Caco-2 (cell line): ENCODE measurements around the gene GOLGA7B. TPM values are rescaled to one million over a fixed set of nuclear protein-coding genes. Genes with fewer than 3 reads are reported as not detected.

Experiments used
- BruUV-seq: library from RNA; stranded (reverse); fragments of 400-500 nt; replicated peaks from 2 replicates; lab custom pipeline; 2021; lab: Mats Ljungman, UMichigan
- CTCF ChIA-PET: fragments of 300-600 bp; sonication (Branson Sonifier 250); formaldehyde crosslinking; loops from one replicate; lab custom pipeline; 2022; ENCODE audit warnings: antibody characterized with exemption; lab: Charles Lee
- POLR2A ChIA-PET: fragments of 300-600 bp; sonication (Branson Sonifier 250); formaldehyde crosslinking; loops from one replicate; lab custom pipeline; 2022; ENCODE audit warnings: antibody characterized with exemption; lab: Charles Lee
- DNase-seq, 2 experiments: peaks; one replicate each; pipeline versions ENCODE4 v3.0.0 to v3.0.0-alpha.2; 2020 to 2022
- H3K27me3 ChIP-seq: replicated peaks from 2 replicates; pipeline ENCODE4 v1.6.0; 2011; ENCODE audit warnings: low read length; ENCODE audit not compliant: control insufficient read depth, insufficient read depth
- H3K36me3 ChIP-seq: 2 replicates; pipeline ENCODE4 v1.5.1; 2011; ENCODE audit warnings: low read length; ENCODE audit not compliant: control insufficient read depth, insufficient read depth
- H3K4me1 ChIP-seq: fragments of 250-450 bp; sonication (Bioruptor Pico); 2 replicates; pipeline ENCODE4 v1.5.1; 2020; ENCODE audit warnings: mild to moderate bottlenecking
- H3K4me3 ChIP-seq: 2 replicates; pipeline ENCODE4 v1.5.1; 2011; ENCODE audit warnings: low read depth, mild to moderate bottlenecking, control low read depth, low read length
- H3K9me3 ChIP-seq: fragments of 250-450 bp; sonication (Bioruptor Pico); 2 replicates; pipeline ENCODE4 v1.5.1; 2020; ENCODE audit warnings: mild to moderate bottlenecking, moderate library complexity
- H3K27ac Mint-ChIP-seq: one replicate; pipeline ENCODE4 v1.8.0; 2022; ENCODE audit warnings: mixed read lengths; ENCODE audit not compliant: unreplicated experiment
- H3K27me3 Mint-ChIP-seq: one replicate; pipeline ENCODE4 v1.8.0; 2022; ENCODE audit warnings: mixed read lengths; ENCODE audit not compliant: insufficient read depth, unreplicated experiment
- H3K36me3 Mint-ChIP-seq: one replicate; pipeline ENCODE4 v1.8.0; 2022; ENCODE audit warnings: mild to moderate bottlenecking, mixed read lengths; ENCODE audit not compliant: insufficient read depth, unreplicated experiment
- H3K4me1 Mint-ChIP-seq: one replicate; pipeline ENCODE4 v1.8.0; 2022; ENCODE audit warnings: low read depth, mixed read lengths; ENCODE audit not compliant: unreplicated experiment
- H3K4me3 Mint-ChIP-seq: one replicate; pipeline ENCODE4 v1.8.0; 2022; ENCODE audit warnings: mild to moderate bottlenecking, moderate library complexity, mixed read lengths; ENCODE audit not compliant: unreplicated experiment
- H3K9me3 Mint-ChIP-seq: one replicate; pipeline ENCODE4 v1.8.0; 2022; ENCODE audit warnings: mixed read lengths; ENCODE audit not compliant: unreplicated experiment
- intact Hi-C: fragments of 100-400 bp; cut with micrococcal nuclease; formaldehyde crosslinking; loops from one replicate; pipeline ENCODE4 v1.10.0; 2022; ENCODE audit not compliant: unreplicated experiment
- total RNA-seq: library from RNA; stranded (reverse); gene quantifications from 2 replicates; pipeline ENCODE4 v1.2.3, GENCODE V29; 2022
- TF ChIP-seq, protein P1 (sequence below), 2 experiments: fragments of 200-600 bp in 1 of 2; IDR thresholded peaks; 1 replicate in 1 of 2; 2 replicates in 1 of 2; pipeline versions ENCODE4 v1.5.1 to v1.8.0; 2011 to 2022; ENCODE audit warnings: antibody characterized with exemption in 1 of 2, control low read depth in 1 of 2, inconsistent platforms in 1 of 2, low read depth in 1 of 2, low read length in 1 of 2, mild to moderate bottlenecking in 1 of 2, moderate library complexity in 1 of 2; ENCODE audit not compliant: insufficient read depth in 1 of 2, severe bottlenecking in 1 of 2, unreplicated experiment in 1 of 2

Gene GOLGA7B
- total RNA-seq, 1 experiment from 2014 or later: 0.36 TPM

- ChIA-PET CTCF (no interaction called here), POLR2A (no interaction called here)
- Mint-ChIP-seq H3K9me3 (no peaks in the 10 kb centered on the region), H3K27ac (no peak overlapping the region), H3K36me3 (no peaks in the 10 kb centered on the region), H3K4me3 (no peak overlapping the region), H3K27me3 (peaks cover 7% of the 10 kb centered on the region), H3K4me1 (no peaks in the 10 kb centered on the region)
- Histone ChIP-seq H3K27me3 (no peaks in the 10 kb centered on the region), H3K4me1 (no peaks in the 10 kb centered on the region), H3K4me3 (no peak overlapping the region), H3K9me3 (no peaks in the 10 kb centered on the region), H3K36me3 (no peaks in the 10 kb centered on the region)
- no TSS peak for BruUV-seq
- TF ChIP-seq, protein P1, sequence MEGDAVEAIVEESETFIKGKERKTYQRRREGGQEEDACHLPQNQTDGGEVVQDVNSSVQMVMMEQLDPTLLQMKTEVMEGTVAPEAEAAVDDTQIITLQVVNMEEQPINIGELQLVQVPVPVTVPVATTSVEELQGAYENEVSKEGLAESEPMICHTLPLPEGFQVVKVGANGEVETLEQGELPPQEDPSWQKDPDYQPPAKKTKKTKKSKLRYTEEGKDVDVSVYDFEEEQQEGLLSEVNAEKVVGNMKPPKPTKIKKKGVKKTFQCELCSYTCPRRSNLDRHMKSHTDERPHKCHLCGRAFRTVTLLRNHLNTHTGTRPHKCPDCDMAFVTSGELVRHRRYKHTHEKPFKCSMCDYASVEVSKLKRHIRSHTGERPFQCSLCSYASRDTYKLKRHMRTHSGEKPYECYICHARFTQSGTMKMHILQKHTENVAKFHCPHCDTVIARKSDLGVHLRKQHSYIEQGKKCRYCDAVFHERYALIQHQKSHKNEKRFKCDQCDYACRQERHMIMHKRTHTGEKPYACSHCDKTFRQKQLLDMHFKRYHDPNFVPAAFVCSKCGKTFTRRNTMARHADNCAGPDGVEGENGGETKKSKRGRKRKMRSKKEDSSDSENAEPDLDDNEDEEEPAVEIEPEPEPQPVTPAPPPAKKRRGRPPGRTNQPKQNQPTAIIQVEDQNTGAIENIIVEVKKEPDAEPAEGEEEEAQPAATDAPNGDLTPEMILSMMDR (IDR thresholded peaks at IDR 0.05; ENCODE audit: insufficient read depth in 1 of 2, low read depth in 1 of 2, low read length in 1 of 2, severe bottlenecking in 1 of 2, unreplicated experiment in 1 of 2): no peak
- intact Hi-C loops: no loop called here
- DNase-seq: no peak
These were observed 25.7 kb downstream of the GOLGA7B start for GRCh38 chr10:97875391-97875790.

DNA sequence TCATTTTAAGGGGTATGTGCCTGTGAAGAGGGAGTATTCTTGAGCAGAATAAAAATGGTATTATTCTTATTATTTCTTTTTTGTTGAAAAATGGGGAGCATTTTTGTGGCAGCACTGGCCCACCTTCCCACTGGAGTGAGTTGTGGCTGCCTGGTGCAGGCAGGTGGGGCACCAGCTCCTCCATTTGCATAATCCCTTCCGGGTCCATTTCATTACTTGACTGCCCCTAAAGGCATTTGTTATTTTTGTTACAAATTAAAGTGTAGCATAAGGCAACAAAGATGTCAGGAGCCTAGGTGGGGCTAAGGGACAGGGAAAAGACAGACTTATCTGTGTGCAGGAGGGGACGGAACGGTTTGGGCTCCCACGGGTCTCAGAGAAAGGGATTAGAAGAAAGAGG, 26.8 kb downstream of the GOLGA7B start:
- no peaks in the 10 kb centered on the region for H3K9me3 Mint-ChIP-seq
- no peak overlapping the region for H3K4me3 Mint-ChIP-seq
- ChIA-PET CTCF (interaction anchor here (0.6 to 0.8 kb wide), 3 partner anchors 10 to 564 kb away, joined by 3 to 10 read pairs (median 4); no protein-coding TSS in a partner anchor), POLR2A (no interaction called here)
- no peak for DNase-seq
- peaks cover 6% of the 10 kb centered on the region for H3K27me3 Mint-ChIP-seq
- H3K4me1 Mint-ChIP-seq: no peaks in the 10 kb centered on the region
- no TSS peak for BruUV-seq
- Histone ChIP-seq H3K9me3 (no peaks in the 10 kb centered on the region), H3K27me3 (no peaks in the 10 kb centered on the region), H3K4me3 (no peak overlapping the region), H3K4me1 (no peaks in the 10 kb centered on the region), H3K36me3 (no peaks in the 10 kb centered on the region)
- intact Hi-C loops: no loop called here
- no peaks in the 10 kb centered on the region for H3K36me3 Mint-ChIP-seq
- TF ChIP-seq, protein P1 (IDR thresholded peaks at IDR 0.05; ENCODE audit: insufficient read depth in 1 of 2, low read depth in 1 of 2, low read length in 1 of 2, severe bottlenecking in 1 of 2, unreplicated experiment in 1 of 2): no peak
- no peak overlapping the region for H3K27ac Mint-ChIP-seq

- Histone ChIP-seq H3K4me3 (no peak overlapping the region), H3K36me3 (no peaks in the 10 kb centered on the region), H3K9me3 (no peaks in the 10 kb centered on the region), H3K27me3 (no peaks in the 10 kb centered on the region), H3K4me1 (no peaks in the 10 kb centered on the region)
- Mint-ChIP-seq H3K36me3 (no peaks in the 10 kb centered on the region), H3K27me3 (peaks cover 6% of the 10 kb centered on the region), H3K4me1 (no peaks in the 10 kb centered on the region), H3K4me3 (no peak overlapping the region), H3K9me3 (no peaks in the 10 kb centered on the region), H3K27ac (no peak overlapping the region)
- intact Hi-C loops: no loop called here
- DNase-seq: no peak
- POLR2A ChIA-PET: no interaction called here
- TF ChIP-seq, protein P1 (IDR thresholded peaks at IDR 0.05; ENCODE audit: insufficient read depth in 1 of 2, low read depth in 1 of 2, low read length in 1 of 2, severe bottlenecking in 1 of 2, unreplicated experiment in 1 of 2): no peak
- no TSS peak for BruUV-seq
- CTCF ChIA-PET: no interaction called here
These were observed 29.6 kb downstream of the GOLGA7B start for GRCh38 chr10:97879241-97879640.
